ENCODE data around the gene LDHAL6B.
A peak's percentile ranks its signal among the peaks of the same experiment; 100 is the strongest.

LDHAL6B gene

DNA sequence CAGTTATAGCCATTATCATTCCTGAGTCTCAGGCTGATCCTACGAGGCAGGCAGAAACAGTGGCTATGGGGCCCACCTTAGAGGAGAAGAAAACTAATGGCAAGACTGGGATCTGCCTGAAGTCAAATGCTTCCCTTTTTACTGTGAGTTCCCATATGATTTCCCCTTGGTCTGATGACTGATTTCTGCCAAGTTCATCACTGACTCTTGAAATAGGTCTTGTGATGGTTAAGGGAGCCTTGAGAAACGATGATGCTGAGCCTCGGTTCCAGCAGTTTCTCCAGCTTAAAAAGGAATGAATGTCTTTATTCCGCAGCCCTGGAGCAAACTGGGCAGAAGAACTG lies 29.4 kb upstream of the LDHAL6B start:
- no peak for DNase-seq (ENCODE audit: low spot score)

DNA sequence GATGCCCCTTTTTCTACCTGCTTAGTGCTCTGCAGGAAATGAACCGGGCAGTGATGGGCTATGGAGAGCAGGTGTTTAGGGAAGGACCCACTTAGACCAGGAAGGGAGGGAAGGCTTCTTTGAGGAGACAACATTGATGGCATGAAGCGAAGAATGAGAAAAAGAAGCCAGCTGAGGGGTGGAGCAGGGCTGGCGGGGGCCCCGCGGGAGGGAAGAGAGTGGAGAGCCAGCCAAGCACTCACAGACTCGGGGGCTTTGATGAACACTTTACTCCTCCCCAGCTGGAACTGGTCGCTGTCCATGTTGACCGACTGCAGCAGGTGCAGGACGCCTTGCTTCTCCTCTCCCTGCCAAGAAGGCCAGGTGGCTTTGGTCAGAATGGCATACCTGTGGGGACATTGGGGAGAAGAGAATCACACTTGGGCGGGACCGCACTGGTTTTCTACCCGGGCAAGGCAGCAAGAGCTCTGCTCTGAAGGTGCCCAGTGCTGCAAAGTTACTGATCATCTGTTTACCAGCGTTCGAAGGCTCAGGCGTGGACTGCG lies 28.4 kb upstream of the LDHAL6B start:
- DNase-seq (ENCODE audit: low spot score): no peak

DNA sequence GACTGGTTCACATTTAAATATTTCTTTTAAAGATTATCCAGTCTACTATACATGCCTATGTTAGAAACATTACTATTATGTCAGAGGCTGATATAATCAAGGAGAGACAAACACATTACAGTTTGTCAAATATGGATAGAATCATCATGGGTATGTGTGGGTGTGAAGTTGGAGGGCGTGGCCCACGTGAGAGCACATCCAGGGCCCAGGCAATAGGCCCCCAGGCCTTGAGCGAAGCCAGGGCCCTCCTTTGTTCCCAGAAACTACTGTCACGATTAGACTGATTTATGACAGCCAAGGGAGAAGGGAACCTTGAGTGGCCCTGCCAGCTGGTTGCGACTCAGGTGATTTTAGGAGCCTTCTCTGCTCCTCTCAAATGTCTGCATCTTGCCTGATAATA lies 26.9 kb upstream of the LDHAL6B start:
- no peak for DNase-seq (ENCODE audit: low spot score)

DNA sequence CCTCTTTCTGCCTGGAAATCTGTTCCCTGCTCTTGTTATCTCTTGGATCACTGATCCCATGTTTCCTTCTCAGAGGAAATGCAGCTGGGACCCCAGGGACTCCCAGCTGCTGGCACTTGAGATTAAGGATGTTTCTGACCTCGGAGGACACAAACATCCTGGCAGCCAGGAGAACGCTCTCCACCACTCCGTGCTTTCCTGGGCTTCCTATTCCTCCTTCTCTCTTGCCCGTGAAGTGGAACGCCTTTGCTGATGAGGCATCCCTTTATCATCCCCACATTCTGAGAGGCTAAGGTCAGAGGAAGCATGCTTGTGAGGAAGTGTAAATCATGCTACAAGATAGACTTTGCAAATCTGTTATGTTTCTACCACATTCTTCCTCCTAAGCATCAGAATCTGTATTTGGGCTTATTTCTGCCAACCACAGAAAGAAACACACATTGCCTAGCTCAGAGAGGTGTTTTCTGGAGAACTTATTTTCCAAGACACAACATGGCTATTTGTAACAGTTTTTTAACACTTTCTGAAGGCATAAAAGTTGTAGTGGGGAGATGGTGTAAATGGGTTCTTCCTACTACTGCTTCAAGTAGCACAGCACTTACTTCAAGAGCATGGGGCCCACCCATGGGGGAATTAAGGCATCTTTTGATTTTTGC lies 25.6 kb upstream of the LDHAL6B start:
- DNase-seq (ENCODE audit: low spot score): peak; percentile 71

DNA sequence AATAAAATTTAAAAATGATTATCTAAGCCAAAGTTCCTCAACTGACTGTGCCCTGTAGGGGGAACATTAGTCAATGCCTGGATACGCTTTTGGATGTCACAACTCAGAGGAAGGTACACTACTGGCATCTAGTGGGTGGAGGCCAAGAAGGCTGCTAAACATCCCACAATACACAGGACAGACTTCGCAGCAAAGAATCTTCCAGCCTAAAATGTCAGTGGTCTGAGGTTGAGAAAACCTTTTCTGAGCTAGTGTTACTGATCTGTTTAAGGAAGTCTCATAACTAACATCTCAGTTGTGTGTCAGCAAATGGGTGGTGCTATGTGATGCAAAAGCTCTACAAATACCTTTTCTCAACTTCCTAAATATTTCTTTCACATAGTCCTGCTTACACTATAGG lies 20.9 kb upstream of the LDHAL6B start:
- DNase-seq (ENCODE audit: low spot score): no peak

DNA sequence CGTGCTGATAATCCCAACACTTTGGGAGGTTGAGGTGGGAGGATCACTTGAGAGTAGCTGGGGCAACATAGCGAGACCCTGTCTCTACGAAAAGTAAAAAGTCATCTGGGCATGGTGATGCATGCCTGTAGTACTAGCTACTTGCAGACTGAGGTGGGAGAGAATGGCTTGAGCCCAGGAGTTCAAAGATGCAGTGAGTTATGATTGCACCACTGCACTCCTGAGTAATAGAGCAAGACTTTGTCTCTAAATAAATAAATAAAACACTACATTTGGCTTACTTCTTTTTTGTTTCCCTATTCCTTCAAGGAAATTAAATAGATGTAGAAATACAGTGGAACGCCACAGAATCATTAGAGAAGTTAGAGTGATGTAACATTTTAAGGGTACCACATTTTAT lies 20.1 kb upstream of the LDHAL6B start:
- no peak for DNase-seq (ENCODE audit: low spot score)

DNA sequence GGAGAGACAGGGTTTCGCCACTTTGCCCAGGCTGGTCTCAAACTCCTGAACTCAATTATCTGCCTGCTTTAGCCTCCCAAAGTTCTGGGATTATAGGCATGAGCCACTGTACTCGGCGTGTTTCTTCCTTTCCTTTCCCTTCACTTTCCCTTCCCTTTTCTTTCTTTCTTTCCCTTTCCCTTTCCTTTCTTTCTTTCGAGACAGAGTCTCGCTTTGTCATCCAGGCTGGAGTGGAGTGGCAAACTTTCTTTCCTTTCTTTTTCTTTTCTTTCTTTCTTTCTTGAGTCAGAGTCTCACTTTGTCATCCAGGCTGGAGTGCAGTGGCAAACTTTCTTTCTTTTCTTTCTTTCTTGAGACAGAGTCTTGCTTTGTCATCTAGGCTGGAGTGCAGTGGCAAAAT lies 17.4 kb upstream of the LDHAL6B start:
- no peak for DNase-seq (ENCODE audit: low spot score)

DNA sequence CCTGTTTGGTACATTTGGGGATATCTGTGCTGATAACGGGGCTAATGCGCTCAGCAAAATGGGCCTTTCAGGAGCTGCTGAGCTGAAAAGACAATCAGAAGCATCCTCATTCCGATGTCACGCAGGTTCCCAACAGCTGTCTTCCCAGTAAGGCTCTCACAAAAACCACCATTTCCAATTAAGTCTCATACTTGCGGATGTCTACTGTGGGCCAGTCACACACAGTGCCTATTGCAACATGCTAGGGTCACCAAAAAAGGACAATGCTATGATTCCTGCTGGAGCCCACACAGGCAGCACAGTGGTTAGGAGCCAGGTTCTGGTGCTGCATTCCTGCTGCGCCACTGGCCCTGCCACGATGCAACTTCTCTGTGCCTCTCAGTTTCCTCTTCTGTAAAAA lies 16.4 kb upstream of the LDHAL6B start:
- no peak for DNase-seq (ENCODE audit: low spot score)

DNA sequence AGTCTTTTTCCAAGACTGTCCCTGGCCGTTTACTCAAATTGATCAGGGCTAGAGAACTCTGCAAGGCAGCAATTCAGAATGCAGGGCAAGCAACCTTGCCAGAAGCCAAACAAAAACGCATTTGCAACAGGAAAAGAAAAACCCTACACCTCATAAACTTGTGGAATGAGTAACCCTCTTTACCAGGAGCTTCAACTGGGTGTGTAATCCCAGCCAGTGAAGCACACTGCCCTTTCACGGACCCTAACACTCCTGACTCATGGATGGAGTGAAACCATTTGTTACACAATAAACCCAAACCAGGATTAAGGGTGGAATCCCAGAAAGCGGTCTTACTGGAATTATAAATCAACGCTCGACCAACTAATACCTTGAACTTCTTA lies 14.8 kb upstream of the LDHAL6B start:
- DNase-seq (ENCODE audit: low spot score): peak; percentile 91

DNA sequence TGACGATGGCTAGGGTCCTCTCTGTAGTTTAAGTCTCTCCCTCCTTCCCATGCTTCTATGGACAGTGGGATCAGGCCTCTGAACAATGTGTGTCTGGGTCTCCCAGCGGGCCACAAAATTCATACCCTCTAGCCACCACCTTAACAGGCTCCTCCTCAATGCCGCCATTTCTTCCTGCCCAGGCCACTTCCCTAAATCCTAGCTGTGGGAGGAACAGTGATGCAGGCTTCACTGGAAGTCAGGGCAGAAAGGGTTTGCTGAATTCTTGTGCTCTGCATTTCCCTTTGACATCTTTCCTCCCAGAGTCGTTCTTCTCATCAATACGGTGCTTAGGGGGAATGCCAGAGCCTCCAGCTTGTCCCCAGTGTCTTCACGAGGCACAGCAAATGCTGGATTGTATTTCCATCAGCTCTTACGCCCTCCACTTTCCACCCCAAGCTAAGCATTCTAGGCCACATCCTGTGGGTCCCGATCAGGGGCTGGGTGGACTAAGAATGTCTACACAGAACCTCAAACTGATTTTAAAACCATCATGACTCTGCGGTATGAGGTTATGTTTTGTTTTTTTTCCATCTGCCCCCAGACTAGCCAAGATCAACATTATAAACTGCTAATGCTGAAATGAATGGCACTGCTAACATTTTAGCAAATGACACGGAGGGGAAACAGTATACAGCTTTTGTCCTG lies 11.9 kb upstream of the LDHAL6B start:
- DNase-seq (ENCODE audit: low spot score): no peak

DNA sequence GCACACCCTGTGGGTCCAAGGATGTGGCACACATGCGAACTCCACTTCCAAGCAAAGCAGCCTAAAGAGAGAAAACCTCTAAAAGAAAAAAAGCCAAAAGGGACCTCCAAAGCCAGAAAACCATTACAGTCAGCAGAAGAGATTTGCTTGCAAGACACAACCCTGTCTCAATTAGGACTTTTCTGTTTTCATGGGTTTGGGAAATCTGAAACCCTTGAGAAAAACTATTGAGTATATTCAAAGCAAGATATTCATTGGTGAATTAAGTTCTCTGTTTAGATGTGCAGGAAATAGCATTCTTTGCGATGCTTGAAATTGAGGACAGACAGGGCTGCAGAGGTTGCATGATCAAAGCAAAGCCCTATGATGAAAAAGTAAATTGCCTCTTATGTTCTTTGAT lies 10.2 kb upstream of the LDHAL6B start:
- DNase-seq (ENCODE audit: low spot score): no peak

DNA sequence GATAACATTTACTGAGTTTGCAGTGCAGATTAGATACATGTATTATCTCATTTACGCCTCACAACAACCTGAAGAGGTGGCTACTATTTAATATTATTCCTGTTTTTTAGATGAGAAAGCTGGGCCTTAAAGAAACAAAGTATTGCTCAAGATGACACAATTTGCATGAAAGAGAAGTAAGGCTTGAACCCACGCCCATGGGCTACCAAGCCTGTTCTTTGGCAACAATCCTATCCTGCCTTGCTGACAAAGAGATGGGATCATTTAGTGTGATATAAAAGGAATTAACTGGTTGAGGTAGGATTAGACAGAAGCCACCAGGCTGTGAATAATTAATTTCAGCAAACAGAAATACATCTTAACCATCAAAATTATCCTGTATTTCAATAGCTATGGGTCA lies 9.2 kb upstream of the LDHAL6B start:
- DNase-seq (ENCODE audit: low spot score): no peak

DNA sequence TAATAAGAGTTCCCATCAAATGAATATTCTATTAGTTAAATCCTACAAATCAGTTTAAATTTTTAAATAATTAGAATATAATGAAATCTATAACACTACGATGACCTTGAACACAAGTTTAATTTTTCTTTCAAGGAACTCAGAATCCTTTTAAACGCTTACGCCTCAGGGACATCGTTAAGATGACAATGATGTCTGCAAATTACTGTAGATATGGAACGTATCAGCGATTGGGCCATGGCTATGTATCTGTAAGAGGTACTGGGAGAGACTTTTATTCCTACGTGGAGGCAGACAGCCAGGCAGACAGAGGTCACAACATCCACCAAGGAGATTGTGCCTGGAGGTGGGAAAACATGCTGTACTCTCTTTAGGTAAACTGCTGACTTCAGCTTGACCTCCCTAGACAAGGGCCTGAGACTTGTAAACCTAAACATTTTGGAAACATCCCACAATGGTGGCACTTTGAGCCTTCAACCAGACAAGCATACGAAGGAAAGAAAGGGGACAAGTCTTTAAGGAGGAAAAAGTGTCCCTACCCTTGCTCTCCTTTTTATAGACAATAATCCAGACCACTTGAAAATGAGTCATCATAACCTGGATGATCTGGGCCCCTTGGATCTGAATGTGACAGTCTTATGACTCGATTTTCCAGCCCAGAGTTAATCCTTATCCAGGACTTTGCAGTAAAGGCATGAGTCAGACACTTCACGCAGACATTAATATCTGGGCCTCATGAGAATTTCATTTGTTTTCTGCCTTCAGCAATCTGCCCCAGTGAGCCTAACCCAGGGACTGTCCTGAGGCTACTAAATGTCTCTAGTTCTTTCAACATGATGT lies 6.8 kb upstream of the LDHAL6B start:
- peak; percentile 62 for DNase-seq (ENCODE audit: low spot score)

DNA sequence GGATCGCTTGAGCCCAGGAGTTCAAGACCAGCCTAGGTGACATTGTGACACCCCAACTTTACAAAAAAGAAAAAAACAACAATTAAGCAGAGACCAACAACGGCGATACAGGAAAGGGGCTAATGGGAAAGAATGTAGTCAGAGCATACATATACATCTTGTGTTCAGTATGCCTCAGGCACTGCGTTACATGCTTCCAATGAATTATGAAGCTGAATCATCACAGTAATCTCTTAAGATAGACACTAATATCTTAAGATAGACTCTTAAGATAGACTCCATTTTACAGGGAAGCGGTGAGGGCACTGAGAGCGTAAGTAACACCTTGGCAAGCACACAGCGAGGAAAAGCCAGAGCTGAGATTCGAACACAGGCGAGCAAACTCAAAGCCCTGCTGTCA lies 6.1 kb upstream of the LDHAL6B start:
- no peak for DNase-seq (ENCODE audit: low spot score)

DNA sequence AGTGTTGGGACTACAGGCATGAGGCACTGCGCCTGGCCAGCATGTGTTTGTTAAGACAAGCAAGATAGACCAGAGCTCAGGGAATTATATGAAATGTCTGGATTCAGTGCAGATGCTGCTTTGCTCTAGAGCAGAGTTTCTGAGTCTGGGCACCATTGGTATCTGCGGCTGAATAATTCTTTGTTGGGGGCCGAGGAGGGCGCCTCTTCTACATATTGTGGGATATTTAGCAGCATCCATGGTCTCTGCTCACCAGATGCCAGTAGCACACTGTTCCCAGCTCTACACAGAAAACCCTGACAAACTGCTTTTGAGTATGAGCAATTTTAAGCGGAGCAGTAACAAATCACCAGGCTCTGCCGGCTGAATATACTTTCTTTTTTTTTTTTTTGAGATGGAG lies 3.6 kb upstream of the LDHAL6B start:
- DNase-seq (ENCODE audit: low spot score): no peak

DNA sequence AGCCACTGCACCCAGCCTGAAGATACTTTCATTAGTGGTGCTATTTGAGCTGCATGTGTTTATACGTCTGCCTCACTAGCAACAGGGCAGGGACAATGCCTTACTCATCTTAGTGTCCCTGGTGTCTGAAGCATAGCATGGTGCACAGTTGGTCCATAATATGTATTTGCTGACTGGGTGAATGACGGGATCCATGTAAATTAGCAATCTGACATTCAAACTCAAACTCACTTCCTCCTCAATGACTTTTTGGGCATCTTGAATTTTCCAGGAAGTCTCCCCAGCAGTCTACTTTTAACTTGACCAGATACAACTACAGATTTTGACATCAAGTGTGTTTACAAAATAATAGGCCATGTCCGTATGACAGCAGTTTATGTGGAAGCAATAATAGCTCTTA lies 3.0 kb upstream of the LDHAL6B start:
- DNase-seq (ENCODE audit: low spot score): no peak

DNA sequence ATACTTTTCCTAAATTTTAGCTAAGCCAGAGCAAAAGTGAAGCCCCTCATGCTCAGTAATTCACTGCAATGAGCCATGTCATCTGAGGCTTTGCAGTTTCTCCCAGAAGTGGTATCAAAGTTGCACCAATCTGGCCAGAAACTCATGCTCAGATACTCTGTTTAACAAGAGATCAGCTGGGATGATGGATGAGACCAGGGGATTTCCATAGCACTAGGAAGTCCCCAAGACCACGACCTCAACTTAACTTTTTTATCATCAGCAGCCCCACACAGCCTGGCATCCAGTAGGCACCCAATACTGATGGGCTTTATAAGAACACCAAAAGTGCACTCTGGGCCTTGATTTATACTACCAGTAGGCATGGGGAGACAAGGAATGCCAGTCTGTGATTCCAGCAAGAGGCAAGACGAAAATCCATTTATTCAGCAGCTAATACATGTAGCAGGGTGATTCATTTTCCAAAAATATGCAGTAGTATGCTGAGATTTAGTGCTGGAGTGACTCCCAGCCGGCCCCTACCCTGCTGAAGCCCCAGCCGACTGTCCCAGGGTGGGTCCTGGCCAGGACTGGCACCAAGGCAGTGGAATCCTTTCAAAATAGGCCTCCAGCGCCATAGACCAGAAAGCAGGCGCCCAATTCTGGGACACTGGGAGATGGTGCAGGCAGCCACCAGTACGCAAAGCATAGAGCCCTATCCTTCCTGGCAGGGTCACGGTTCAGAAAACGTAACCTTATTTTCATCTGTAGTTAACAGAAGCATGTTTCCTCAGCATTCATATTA lies 612 bp upstream of the LDHAL6B start:
- DNase-seq (ENCODE audit: low spot score): no peak

DNA sequence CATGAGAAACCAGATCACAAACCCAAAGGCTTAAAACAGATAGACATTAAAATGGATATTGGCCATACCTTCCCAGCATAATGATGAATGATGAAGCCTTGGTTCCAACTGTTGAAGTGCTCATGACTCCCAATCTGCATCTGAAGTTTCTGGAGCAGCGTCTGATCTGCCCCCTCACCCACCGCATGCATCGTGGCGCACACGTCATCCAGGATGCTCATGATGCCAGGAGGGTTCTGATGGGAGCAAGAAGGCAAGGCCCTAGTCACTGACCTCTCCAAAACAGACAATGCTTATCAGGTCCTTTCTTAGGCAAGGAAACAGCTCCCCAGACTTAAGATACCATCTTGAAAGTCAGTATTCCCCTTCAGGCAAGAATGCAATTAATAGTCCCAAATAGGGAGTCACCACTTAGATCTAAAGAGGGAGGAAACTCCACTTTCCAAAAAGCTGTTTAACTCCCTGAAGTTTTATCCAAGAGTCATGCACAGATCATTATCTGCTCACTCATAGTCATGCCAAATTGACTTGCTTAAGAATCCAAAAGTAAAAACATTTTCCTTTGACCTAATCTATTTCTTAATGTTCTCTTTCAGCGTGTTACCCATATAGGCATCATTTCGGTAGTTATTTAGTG lies 2.1 kb downstream of the LDHAL6B start:
- DNase-seq (ENCODE audit: low spot score): peak; percentile 37

DNA sequence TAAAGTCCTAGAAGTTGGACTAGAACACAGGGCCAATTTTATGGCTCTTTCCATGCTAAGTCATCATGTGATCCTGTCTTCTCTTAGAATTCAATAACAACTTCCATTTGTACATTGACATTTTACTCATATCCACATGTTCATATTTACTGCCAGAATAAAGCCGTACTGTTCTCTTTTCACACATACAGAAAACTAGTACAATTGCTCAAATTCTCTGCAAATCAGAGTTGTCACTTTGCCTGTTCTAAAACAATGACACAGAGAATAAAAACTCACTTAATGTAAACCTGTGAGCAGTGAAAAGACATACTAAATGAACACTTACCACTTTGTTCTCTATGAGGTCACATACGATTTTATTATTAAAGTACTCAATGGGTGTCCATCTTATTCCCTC lies 3.5 kb downstream of the LDHAL6B start:
- DNase-seq (ENCODE audit: low spot score): no peak

DNA sequence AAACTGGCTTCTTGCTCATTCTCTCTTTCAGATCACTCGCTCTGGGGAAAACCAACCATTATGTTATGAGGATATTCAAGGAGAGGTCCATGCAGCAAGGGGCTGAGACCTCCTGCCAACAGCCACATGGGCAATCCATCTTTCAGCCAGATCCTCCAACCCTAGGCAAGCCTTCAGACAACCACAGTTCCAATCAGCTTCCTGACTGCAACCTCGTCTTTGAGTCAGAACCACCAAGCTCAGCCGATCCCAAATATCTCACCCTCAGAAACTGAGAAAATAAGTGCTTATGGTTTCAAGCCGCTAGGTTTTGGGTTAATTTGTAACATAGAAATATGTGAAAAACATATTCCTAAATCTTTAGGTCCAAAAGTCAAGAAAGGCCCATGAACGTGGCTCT lies 10.3 kb downstream of the LDHAL6B start:
- no peak for DNase-seq (ENCODE audit: low spot score)

DNA sequence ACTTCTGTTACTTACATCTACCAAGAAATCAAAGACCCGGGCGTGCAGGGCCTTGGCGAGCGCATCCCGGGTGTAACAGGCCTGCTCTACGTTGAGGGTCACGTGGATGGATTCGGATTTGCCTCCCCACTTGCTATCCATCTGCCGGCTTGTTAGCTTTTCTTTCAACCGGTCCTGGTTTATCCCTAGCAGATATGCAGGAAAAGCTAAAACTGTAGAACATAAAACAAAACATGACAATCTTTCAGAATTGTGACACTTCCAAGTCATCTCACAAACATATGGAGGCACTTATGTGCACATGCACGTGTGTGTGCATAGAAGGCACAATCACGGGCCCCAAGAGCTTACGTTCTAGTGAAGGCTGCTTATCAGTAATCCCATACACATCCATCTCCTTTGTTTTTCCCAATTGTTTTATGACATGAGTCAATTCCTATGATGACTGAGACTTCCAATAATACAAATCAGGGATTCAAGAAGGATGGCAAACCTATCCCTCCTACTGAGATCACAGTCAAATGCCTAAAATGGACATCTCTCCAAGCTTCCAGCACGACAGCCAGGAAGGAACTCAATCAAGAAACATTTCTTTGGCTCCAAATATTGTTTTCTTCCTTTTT lies 11.3 kb downstream of the LDHAL6B start:
- DNase-seq (ENCODE audit: low spot score): no peak

Data from AG08395 (cell line).